Measurements from ENCODE around the gene THOC7. TPM values are rescaled to one million over a fixed set of nuclear protein-coding genes. Genes with fewer than 3 reads are reported as not detected.

Gene THOC7
- polyA plus RNA-seq, 1 donor from 2014 or later: 78.3 TPM

- no peaks in the 10 kb centered on the region for H3K79me2 ChIP-seq (replicated peaks; ENCODE audit: insufficient read depth, low read length)
- no peak overlapping the region for H3K9ac ChIP-seq (ENCODE audit: low read length)
- H4K20me1 ChIP-seq (ENCODE audit: insufficient read depth): no peaks in the 10 kb centered on the region
- TF ChIP-seq POLR2AphosphoS5 (IDR thresholded peaks at IDR 0.05) (no peak), SMC3 (conservative IDR thresholded peaks at IDR 0.05; ENCODE audit: poor library complexity) (no peak), TAF1 (IDR thresholded peaks at IDR 0.05; ENCODE audit: low read depth) (no peak), EZH2 (IDR thresholded peaks at IDR 0.05; ENCODE audit: borderline replicate concordance, insufficient read depth, low read length, poor library complexity, severe bottlenecking) (no peak), REST (IDR thresholded peaks at IDR 0.05; ENCODE audit: borderline replicate concordance) (no peak), EP300 (conservative IDR thresholded peaks at IDR 0.05; ENCODE audit: poor library complexity, severe bottlenecking) (no peak)
- no peaks in the 10 kb centered on the region for H3K36me3 ChIP-seq (ENCODE audit: insufficient read depth, low read length)
- no peak overlapping the region for H2AFZ ChIP-seq (ENCODE audit: low read depth, low read length)
- H3K9me2 ChIP-seq (ENCODE audit: insufficient read depth, low read length): no peaks in the 10 kb centered on the region
- no peaks in the 10 kb centered on the region for H3F3A ChIP-seq (ENCODE audit: insufficient read depth, low read length, poor library complexity, severe bottlenecking)
- H3K4me3 ChIP-seq (ENCODE audit: low read length): no peak overlapping the region
- H3K9me3 ChIP-seq (ENCODE audit: low read length): no peaks in the 10 kb centered on the region
- H3K27ac ChIP-seq (ENCODE audit: low read length): no peak overlapping the region
- H3K4me2 ChIP-seq (ENCODE audit: low read length): no peak overlapping the region
- no peaks in the 10 kb centered on the region for H3K27me3 ChIP-seq (ENCODE audit: insufficient read depth, low read depth, low read length)
Observed at GRCh38 chr3:63900010-63900409, 36.4 kb upstream of the THOC7 start.

GRCh38 chr3:63896332-63897030, 32.9 kb upstream of the THOC7 start:
- Histone ChIP-seq H3K4me2 (ENCODE audit: low read length) (no peak overlapping the region), H3K79me2 (replicated peaks; ENCODE audit: insufficient read depth, low read length) (no peaks in the 10 kb centered on the region)
- TF ChIP-seq SMC3 (conservative IDR thresholded peaks at IDR 0.05; ENCODE audit: poor library complexity) (no peak), REST (IDR thresholded peaks at IDR 0.05; ENCODE audit: borderline replicate concordance) (no peak), EZH2 (IDR thresholded peaks at IDR 0.05; ENCODE audit: borderline replicate concordance, insufficient read depth, low read length, poor library complexity, severe bottlenecking) (no peak), MXI1 (conservative IDR thresholded peaks at IDR 0.05; ENCODE audit: poor library complexity, severe bottlenecking) (no peak), CTCF (IDR thresholded peaks at IDR 0.05; ENCODE audit: poor library complexity, severe bottlenecking) (no peak), RAD21 (conservative IDR thresholded peaks at IDR 0.05) (no peak), POLR2AphosphoS5 (IDR thresholded peaks at IDR 0.05) (no peak), TAF1 (IDR thresholded peaks at IDR 0.05; ENCODE audit: low read depth) (no peak), EP300 (conservative IDR thresholded peaks at IDR 0.05; ENCODE audit: poor library complexity, severe bottlenecking) (no peak)

More at GRCh38 chr3:63896332-63897030, 32.9 kb upstream of the THOC7 start:
- no peak overlapping the region for H3K9ac ChIP-seq (ENCODE audit: low read length)
- H3K27ac ChIP-seq (ENCODE audit: low read length): no peak overlapping the region
- no peaks in the 10 kb centered on the region for H3K27me3 ChIP-seq (ENCODE audit: insufficient read depth, low read depth, low read length)
- no peaks in the 10 kb centered on the region for H3K36me3 ChIP-seq (ENCODE audit: insufficient read depth, low read length)
- H4K20me1 ChIP-seq (ENCODE audit: insufficient read depth): no peaks in the 10 kb centered on the region
- no peak overlapping the region for H2AFZ ChIP-seq (ENCODE audit: low read depth, low read length)
- H3F3A ChIP-seq (ENCODE audit: insufficient read depth, low read length, poor library complexity, severe bottlenecking): no peaks in the 10 kb centered on the region
- H3K9me2 ChIP-seq (ENCODE audit: insufficient read depth, low read length): no peaks in the 10 kb centered on the region
- H3K4me3 ChIP-seq (ENCODE audit: low read length): no peak overlapping the region
- H3K9me3 ChIP-seq (ENCODE audit: low read length): no peaks in the 10 kb centered on the region

Data from neural cell (in vitro differentiated cells).